ENCODE measurements around the gene KRTAP5-9.

DNA sequence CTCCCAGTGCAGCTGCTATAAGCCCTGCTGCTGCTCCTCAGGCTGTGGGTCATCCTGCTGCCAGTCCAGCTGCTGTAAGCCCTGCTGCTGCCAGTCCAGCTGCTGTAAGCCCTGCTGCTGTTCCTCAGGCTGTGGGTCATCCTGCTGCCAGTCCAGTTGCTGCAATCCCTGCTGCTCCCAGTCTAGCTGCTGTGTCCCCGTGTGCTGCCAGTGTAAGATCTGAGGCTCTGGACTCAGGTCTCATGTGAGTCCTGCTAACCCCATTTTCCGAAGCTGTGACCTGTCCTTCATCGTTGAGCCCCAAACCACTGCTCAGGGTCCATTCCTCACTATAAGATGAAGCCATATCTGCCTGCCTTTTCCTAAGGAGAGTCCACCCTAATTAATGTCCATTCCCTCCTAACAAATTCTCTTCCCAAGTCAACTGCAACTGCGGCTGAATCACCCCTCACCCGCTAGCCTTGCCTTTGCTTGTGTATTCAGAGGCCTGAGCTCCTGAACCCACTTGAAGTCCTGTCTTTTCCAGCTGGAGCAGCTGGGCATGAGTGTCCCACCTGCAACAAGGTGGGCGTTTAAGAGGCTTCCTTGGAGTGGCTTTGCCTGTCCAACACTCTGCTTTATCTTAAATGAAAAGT, 20.5 kb upstream of the KRTAP5-9 start:
- no peak for TF ChIP-seq CTCF (optimal IDR thresholded peaks at IDR 0.05 in 1 of 3, IDR thresholded peaks at IDR 0.05 in 1 of 3, conservative IDR thresholded peaks at IDR 0.05 in 1 of 3; ENCODE audit: extremely low read depth in 1 of 3, insufficient read depth in 2 of 3, low read length in 3 of 3)
- no peak for TF ChIP-seq EZH2 (IDR thresholded peaks at IDR 0.05; ENCODE audit: low read length)

All from keratinocyte (primary cell).